DMS 273 (cell line): ENCODE measurements around the gene AP1M1.
A peak's percentile ranks its signal among the peaks of the same experiment; 100 is the strongest.

ENCODE experiments used
- DNase-seq: peaks from one replicate; lab custom pipeline; 2025; ENCODE audit not compliant: unreplicated experiment; lab: John Stamatoyannopoulos, UW

AP1M1 gene

DNA sequence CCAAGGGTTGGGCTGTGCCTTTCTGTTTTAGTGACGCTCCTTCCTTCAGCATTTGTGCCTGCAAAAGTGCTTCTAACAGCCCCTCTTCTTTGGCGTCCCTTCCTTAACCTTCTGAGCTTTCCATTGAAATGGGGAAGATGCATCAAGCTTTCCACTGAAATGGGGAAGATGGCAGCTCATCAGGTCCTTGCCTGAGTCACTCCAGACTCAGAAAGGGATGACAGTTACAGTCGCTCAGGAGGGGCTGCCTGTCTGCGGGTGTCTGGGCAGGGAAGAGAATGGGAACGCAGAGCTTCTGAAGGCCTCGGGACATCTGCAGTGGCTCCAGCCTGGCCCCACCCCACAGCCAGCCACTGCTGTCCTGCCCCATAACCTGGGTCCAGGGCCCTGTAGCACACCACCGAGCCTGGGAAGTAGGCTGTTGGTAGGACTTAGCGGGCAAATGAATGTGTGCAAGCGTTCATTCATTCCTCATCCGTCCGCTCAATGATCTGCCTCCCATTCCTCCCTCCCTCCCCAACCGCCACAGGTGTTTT is 9.8 kb downstream of the AP1M1 start:
- DNase-seq: no peak

DNA sequence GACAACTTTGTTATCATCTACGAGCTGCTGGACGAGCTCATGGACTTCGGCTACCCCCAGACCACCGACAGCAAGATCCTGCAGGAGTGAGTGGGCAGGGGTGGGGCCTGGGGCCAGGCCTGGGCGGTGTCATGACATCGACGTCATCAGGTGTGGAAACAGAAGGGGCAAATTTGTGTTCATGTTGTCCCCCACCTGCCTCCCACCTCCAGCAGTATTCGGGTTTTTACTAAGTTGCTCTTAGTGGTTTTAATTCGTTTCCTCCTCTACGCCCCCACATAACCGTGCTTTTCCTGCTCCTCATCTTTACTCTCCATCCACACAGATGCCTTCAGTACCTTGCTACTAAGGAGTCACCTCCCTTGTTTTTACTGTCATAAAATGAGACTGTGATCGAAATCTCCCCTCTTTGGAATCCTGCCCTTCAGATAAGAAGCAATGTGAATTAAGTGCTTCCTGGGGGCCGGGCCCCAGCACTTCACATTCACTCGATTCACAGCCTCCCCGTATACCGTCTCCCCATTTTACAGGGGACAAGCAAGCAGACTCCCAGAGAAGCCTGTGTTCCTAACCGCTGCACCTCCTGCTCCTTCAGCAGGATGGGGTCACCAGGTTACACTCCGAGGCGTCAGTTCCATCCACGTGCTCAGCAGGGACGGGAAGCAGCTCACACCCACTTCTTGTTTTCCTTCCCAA is 10.5 kb downstream of the AP1M1 start:
- no peak for DNase-seq

GRCh38 chr19:16208847-16209665 is 11.3 kb downstream of the AP1M1 start:
- no peak for DNase-seq

- no peak for DNase-seq
Measured at GRCh38 chr19:16210168-16210567, 12.5 kb downstream of the AP1M1 start.

- DNase-seq: no peak
Measured at GRCh38 chr19:16213076-16213475, 15.4 kb downstream of the AP1M1 start.

DNA sequence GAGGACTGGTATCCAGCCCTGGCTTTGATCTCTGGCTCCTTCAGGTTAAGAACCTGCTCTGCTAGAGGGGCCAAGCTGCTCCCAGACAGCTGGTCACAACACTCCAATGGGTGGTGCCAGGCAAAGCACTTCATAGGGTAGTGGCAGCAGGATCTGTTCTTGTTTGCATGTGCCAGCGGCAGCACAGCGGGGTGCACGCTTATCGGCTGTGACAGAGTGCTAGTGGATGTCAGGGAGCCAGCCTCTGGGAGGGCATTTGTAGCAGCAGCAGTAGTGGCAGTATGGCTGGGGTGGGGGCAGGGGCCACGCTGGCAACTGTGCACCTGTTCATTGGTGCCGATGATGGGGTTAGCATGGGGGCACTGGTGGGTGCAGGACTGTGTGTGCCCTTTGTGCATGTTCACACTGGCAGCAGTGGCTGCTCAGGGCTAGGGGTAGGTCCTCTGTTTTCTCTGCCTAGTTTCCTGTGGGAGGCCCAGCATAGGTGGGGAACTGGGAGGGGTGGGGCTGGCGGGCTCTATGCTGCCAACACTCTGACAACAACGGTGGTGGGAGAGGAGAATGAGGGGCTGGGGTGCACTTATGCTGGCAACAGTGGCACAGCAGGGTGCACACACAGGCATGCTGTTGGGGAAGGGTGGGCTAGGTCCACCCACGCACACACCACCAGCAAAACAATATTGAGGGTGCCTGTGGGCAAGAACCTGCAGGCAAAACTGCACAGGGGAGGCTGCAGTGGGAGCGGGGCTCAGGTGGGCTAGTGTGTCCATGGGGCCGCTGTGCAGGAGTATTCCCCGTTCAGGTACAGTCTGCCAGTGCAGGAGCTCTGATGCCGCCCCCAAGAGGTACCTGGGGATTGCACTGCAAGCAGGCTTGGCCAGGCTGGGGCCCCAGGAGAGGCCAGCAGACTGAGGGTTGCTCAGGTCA is 19.3 kb downstream of the AP1M1 start:
- peak; percentile 74 for DNase-seq

DNA sequence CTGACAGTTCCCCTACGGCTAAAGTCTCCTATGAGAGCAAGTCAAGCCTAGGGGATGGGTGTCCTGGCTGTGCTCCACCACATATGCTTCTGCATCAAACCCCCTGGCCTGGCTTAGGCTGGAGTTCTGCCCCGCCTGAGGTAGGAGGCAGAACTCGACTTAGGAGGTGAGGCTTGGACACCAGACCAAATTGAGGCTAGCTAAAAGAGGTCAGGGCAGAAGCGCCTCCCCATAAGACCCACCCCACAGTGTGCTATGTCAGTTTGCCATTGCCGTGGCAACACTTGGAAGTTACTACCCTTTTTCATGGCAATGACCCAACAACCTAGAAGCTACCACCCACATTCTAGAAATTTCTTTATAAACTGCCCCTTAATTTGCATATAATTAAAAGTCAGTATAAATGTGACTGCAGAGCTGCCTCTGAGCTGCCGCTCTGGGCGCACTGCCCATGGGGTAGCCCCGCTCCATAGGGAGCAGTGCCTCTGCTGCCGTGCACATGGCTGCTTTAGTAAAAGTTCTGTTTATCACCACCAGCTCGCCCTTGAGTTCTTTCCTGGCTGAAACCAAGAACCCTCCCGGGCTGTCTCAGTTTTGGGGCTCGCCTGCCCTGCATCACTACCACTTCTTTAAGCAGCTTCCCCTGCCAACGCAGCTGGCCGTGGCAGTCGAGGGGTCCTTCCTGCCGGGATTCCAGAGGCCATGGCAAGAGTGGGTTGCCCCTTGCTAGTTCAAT is 20.2 kb downstream of the AP1M1 start:
- no peak for DNase-seq

GRCh38 chr19:16218851-16219250 is 21.1 kb downstream of the AP1M1 start:
- DNase-seq: no peak

GRCh38 chr19:16222806-16223205 is 25.1 kb downstream of the AP1M1 start:
- no peak for DNase-seq

- DNase-seq: no peak
Measured at GRCh38 chr19:16223746-16224145, 26.0 kb downstream of the AP1M1 start.

DNA sequence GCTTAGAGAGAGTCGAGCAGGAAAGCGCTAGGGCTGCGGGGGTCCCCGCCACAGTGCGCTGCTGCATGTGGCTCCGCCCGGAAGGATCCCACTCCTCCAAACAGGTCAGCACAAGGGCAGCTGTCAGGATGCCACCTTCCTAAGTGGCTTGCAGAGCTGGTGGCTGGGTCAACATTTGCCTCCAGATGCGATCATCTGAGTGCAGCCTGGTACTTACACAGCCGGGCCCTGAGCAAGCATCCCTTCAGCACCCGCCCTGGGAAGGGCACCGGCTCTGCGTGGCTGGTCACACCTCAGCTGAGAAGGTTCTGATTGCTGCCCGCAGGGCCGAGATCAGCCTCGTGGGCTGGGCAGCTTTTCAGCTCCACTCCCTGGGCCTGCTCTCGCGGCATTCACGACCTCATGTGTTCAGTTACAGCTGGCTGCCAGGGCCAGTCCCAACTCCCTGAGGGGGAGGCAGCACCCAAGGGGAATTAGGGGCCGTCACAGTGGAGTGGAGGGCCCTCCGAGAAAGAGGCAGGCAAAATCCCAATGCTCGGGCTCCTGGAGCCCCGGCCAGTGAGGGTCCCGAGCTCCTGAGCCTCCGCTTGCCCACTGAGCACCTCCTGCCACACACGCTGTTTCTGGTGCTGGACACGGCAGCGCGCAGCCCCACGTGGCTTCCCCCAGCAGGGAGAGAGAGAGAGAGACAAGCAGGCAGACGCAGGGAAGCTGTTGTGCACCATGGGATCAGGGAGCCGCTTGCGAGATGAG is 26.8 kb downstream of the AP1M1 start:
- DNase-seq: no peak

DNA sequence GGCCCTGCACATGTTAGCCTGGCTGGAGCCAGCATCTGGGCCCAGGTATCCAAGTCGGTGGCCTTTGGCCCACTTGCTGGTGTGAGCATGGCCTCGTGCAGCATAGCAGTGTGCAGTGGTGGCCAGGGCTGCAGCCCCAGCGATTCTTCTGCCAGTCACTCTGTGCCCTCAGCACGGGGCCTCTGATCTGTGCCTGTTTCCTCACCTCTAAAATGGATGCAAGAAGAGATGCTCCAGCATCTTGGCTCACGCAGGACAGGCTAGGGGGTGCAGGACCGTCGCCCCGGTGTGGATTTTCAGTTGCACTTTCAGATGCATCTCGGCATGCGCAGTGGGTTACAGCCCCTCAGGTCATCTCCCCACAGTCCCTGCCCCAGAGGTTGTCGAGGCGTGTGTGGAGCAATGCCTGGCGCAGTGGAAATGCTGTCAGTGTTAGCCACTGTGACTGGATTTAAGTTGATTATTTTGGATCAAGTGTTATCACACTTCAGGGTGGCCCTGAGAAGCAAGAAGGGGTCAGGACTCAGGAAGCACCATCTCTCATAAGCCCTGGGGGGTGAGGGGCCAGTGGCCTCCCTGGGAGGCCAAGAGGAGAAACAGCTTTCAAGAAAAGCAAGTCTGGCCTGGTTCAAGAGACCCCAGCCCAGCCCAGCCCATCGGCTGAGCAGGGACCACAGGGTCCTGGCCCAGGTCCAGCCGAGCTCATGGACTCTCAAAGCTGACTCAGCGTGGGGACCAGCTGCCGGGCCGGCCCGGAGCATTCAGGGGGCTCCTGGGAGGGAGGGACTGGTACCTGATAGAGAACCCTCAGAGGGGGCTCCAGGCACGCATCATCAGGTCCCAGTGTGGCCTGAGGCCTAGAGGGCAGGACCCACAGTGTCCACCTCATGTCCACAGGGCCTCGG is 27.8 kb downstream of the AP1M1 start:
- no peak for DNase-seq

GRCh38 chr19:16226184-16226591 is 28.5 kb downstream of the AP1M1 start:
- DNase-seq: no peak

GRCh38 chr19:16226878-16227836 is 29.4 kb downstream of the AP1M1 start:
- DNase-seq: no peak

- DNase-seq: no peak
Measured at GRCh38 chr19:16227837-16228636, 30.3 kb downstream of the AP1M1 start.

GRCh38 chr19:16228637-16229321 is 31.1 kb downstream of the AP1M1 start:
- DNase-seq: no peak
